Heart left ventricle (tissue), 13 donors: ENCODE measurements around the gene HELB.

Source experiments
- POLR2A ChIP-seq, 2 donors: fragments of 450-650 bp; IDR thresholded peaks; one replicate each; pipeline ENCODE4 v1.6.1; 2017; ENCODE audit warnings: antibody characterized with exemption in 2 of 2, mild to moderate bottlenecking in 2 of 2, moderate library complexity in 2 of 2
- TF ChIP-seq, protein P1 (sequence below), 12 donors: fragments of 200-600 bp; sonication (generic) in 4 of 12; IDR thresholded peaks; one replicate each; pipeline versions ENCODE4 v1.5.0 to v1.8.0; 2018 to 2022; ENCODE audit warnings: antibody characterized with exemption in 12 of 12, mild to moderate bottlenecking in 5 of 12
- donor health status: ischemic (EF 13 %, LVEDD 7.1; RV severe dilation, severe dysfunction).
- donor health status: DM: no; HTN: yes; CAD: no.
- donor health status: DM: no; HTN: no; CAD: no.
- donor health status: ischemic (EF 25% LVEDD 6.9; RV normal size, moderate dysfunction).
- donor health status: ischemic (EF 25% LVEDD 5.7; RV mildly dilated, moderate dysfunction).
- donor health status: ischemic (EF 35%, LVEDD 5.7; RV mildly dilated, moderate dysfunction).
- donor health status: nonischemic (EF 11% LVEDD 7.7; RV severe dilation, severe dysfunction).
- donor health status: DM: yes; HTN: yes; CAD: no.
- donor health status: PGD.
- donor health status: ischemic (EF 29% LVEDD 5.4; RV normal size, mild dysfunction).
- donor health status: nonischemic (EF 23%, LVEDD 6.1; RV moderate dilation, normal function).

DNA sequence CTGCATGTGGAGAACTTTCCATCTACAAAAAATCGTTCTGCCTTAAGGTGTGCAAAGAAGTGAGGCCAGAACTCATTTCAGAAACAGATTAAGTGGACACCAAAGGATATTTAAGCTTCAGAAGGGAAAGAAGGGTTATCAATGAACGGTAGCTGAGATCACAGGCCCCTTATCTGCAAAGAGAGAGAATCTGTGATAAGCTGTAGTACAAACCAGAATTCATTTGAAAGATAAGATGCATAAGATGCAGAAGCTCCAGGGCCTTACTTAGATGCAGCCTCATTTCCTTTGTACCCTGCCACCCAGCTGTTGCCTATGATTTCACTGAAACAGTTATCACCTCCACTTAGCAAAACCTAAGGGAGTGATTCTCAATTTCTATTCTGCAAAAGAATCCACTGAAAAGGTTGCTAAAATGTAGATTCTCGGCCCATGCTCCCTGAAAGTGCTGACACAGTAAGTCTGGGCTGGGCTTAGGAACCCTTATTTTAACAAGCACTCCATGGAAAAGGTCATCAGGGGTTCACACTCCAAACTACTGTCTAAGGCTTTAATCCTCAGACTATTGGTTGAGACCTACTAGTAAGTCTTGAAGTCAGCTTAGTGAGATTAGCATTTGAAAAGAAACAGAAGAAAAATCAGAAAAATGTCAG, 64.8 kb downstream of the HELB start:
- TF ChIP-seq, protein P1, sequence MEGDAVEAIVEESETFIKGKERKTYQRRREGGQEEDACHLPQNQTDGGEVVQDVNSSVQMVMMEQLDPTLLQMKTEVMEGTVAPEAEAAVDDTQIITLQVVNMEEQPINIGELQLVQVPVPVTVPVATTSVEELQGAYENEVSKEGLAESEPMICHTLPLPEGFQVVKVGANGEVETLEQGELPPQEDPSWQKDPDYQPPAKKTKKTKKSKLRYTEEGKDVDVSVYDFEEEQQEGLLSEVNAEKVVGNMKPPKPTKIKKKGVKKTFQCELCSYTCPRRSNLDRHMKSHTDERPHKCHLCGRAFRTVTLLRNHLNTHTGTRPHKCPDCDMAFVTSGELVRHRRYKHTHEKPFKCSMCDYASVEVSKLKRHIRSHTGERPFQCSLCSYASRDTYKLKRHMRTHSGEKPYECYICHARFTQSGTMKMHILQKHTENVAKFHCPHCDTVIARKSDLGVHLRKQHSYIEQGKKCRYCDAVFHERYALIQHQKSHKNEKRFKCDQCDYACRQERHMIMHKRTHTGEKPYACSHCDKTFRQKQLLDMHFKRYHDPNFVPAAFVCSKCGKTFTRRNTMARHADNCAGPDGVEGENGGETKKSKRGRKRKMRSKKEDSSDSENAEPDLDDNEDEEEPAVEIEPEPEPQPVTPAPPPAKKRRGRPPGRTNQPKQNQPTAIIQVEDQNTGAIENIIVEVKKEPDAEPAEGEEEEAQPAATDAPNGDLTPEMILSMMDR (IDR thresholded peaks at IDR 0.05), result no peak
- TF ChIP-seq POLR2A (IDR thresholded peaks at IDR 0.05), result no peak
